Measurements from ENCODE around the gene ABCB8.

Gene ABCB8

DNA sequence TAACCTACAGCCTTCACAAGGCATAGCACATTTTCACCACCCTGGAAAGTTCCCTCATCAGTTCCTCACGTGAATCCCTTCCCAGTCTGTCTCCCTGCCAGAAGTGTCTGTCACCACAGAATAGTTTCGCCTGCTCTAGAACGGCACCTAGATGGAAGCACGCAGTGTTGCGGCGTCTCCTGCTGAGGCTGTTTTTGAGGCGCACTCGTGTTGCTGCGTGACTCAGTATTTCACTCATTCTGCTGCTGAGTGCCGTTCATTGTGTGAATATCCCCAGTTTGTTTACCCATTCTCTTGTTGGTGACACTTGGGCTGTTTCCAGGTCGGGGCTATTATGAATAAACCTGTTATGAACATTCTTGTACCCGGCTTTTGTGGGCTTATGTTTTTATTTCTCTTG lies 24.7 kb upstream of the ABCB8 start:
- no peak overlapping the region for H3K4me3 ChIP-seq (replicated peaks in 1 of 2; ENCODE audit: low read depth in 2 of 2, low read length in 2 of 2)
- no peak for DNase-seq (ENCODE audit: low read depth in 2 of 2)
- TF ChIP-seq, protein P1, sequence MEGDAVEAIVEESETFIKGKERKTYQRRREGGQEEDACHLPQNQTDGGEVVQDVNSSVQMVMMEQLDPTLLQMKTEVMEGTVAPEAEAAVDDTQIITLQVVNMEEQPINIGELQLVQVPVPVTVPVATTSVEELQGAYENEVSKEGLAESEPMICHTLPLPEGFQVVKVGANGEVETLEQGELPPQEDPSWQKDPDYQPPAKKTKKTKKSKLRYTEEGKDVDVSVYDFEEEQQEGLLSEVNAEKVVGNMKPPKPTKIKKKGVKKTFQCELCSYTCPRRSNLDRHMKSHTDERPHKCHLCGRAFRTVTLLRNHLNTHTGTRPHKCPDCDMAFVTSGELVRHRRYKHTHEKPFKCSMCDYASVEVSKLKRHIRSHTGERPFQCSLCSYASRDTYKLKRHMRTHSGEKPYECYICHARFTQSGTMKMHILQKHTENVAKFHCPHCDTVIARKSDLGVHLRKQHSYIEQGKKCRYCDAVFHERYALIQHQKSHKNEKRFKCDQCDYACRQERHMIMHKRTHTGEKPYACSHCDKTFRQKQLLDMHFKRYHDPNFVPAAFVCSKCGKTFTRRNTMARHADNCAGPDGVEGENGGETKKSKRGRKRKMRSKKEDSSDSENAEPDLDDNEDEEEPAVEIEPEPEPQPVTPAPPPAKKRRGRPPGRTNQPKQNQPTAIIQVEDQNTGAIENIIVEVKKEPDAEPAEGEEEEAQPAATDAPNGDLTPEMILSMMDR (IDR thresholded peaks at IDR 0.05; ENCODE audit: low read depth, low read length): no peak

DNA sequence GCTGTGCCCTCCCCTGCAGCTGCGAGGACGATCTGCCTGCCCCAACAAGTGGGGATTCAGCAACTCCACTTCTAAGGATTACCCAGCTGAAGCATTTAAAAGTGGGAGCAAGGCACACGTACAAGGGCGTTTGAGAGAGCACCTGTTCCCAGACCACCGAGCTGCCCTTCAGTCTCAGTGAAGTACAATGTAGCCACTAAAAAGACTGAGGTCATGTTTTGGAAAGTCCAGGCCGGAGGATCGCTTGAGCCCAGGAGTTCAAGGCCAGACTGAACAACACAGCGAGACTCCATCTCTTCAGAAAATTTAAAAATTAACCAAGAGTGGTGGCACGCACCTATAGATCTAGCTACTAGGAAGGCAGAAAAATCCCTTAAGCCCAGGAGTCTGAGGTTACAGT lies 22.7 kb upstream of the ABCB8 start:
- TF ChIP-seq, protein P1 (IDR thresholded peaks at IDR 0.05; ENCODE audit: low read depth, low read length): no peak
- no peak for DNase-seq (ENCODE audit: low read depth in 2 of 2)
- H3K4me3 ChIP-seq (replicated peaks in 1 of 2; ENCODE audit: low read depth in 2 of 2, low read length in 2 of 2): no peak overlapping the region

DNA sequence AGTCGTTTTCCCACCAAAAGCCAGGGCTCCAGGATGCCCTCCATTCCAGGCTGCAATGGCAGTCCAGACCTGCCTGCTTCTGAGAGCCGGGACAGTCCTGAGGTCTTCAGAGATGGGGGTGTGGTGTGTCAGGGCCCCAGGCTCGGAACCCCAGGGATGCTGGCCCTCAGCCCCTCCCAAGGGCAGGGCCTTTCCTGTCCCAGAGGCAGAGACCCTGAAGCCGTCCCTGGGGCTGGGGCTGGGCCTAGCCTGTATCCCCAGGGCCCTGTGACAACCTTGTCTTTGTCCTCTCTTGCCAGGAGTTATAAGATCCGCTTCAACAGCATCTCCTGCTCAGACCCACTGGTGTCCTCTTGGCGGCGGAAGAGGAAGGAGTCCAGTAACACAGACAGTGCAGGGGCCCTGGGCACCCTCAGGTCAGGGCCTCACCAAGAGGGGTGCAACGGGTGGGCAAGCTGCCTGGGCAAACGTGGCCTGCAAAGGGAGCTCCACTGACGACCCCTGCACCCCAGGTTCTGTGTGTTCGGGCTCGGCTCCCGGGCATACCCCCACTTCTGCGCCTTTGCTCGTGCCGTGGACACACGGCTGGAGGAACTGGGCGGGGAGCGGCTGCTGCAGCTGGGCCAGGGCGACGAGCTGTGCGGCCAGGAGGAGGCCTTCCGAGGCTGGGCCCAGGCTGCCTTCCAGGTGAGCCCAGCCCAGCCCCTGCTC lies 21.5 kb upstream of the ABCB8 start:
- no peak overlapping the region for H3K4me3 ChIP-seq (replicated peaks in 1 of 2; ENCODE audit: low read depth in 2 of 2, low read length in 2 of 2)
- no peak for DNase-seq (ENCODE audit: low read depth in 2 of 2)
- TF ChIP-seq, protein P1 (IDR thresholded peaks at IDR 0.05; ENCODE audit: low read depth, low read length): no peak

DNA sequence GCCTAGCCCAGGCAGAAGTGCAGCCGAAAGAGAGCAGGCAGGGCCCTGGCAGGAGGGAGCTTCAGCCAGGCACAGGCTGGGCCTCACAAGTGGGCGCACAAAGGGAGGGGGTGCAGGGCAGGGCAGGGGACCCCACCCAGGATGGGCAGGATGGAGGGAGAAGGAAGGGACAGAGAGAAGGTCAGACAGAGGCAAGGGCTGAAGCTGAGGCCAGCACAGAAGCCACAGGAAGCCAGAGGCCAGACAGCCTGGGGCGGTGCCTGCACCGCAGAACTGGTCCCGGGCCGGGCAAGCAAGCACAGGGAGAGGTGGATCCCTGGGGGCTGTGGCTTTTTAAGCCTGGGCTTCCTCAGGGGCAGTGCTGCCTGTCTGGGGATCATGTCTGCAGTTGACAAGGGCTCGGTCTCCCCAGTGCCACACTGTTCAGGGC lies 20.8 kb upstream of the ABCB8 start:
- TF ChIP-seq, protein P1 (IDR thresholded peaks at IDR 0.05; ENCODE audit: low read depth, low read length): no peak
- peak in 1 of 2 donors; percentile 34 for DNase-seq (ENCODE audit: low read depth in 2 of 2)
- no peak overlapping the region for H3K4me3 ChIP-seq (replicated peaks in 1 of 2; ENCODE audit: low read depth in 2 of 2, low read length in 2 of 2)

DNA sequence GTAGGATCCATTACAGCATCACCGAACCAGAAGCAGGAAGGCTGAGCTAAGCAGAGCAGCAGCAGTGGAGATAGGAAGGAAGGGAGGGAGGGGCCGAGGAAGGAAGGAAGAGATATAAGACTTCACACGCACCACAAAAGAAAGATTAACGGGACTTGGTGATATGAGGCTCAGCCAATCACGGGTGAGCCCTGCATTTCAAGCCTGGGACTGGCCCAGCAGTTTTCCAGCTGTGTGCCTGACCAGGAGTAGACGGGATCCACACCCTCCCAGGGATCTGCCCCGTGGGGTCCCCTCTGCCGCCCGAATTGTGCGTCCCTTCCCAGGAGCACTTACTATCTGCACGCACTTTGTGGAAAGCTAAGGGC lies 20.1 kb upstream of the ABCB8 start:
- TF ChIP-seq, protein P1 (IDR thresholded peaks at IDR 0.05; ENCODE audit: low read depth, low read length): no peak
- H3K4me3 ChIP-seq (replicated peaks in 1 of 2; ENCODE audit: low read depth in 2 of 2, low read length in 2 of 2): peak overlapping the region in 1 of 2 donors; percentile 37
- peak in 1 of 2 donors; percentile 66 for DNase-seq (ENCODE audit: low read depth in 2 of 2)

DNA sequence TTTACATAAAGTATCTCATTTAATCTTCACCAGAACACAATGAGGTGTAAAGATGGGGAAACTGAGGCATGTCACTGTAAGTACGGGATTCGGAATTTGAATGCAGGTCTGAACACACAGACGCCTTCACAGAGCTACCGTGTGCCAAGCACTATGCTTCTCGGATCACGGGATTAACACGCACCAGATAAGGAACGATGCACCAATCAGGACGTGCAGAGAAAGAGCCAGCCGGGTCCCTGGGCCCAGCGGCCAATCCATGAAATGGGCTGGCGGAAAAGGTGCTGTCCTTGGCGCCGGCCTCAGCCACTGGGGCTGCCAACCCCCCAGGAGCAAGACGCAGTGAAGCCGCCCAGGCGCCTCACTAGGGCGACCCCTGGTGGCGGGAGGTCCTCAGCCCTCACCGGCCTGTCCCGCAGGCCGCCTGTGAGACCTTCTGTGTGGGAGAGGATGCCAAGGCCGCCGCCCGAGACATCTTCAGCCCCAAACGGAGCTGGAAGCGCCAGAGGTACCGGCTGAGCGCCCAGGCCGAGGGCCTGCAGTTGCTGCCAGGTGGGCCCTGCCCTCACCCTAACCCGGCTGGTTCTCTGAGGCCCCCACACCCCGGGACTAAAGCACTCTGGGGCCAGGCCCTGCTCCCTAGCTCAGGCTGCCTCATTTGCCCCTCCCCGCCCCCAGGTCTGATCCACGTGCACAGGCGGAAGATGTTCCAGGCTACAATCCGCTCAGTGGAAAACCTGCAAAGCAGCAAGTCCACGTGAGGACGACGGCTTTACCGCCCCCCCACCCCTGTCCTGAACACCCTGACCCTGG lies 19.5 kb upstream of the ABCB8 start:
- peak overlapping the region in 1 of 2 donors; percentile 37 for H3K4me3 ChIP-seq (replicated peaks in 1 of 2; ENCODE audit: low read depth in 2 of 2, low read length in 2 of 2)
- DNase-seq (ENCODE audit: low read depth in 2 of 2): peak; percentile 65 to 68
- TF ChIP-seq, protein P1 (IDR thresholded peaks at IDR 0.05; ENCODE audit: low read depth, low read length): peak; percentile 82
